ENCODE measurements around the gene ERF.

ERF gene

DNA sequence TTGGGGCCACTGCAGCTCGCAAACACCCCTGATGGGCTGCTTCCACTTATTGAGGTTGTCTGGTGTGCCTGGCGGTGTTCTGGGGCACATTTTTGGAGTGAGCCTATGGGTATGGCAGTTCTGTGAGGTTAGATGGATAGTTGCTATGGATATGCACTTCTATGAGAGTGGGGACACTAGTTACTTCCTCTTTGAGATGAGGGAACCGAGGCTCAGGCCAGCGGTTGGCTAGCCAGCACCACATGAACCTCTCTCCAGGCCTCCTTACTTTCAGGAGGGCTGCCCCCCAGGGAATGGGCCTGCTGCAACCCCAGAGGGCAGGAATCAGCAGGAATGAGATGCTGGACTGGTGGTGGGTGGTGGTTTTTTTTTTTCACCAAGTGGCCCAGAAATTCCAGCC is 33.5 kb upstream of the ERF start:
- TF ChIP-seq POLR2AphosphoS5 (IDR thresholded peaks at IDR 0.05; ENCODE audit: low read depth, low read length): no peak
- no peak for TF ChIP-seq PAX5 (IDR thresholded peaks at IDR 0.05; ENCODE audit: insufficient read depth, low read length, severe bottlenecking)
- TF ChIP-seq SPI1 (IDR thresholded peaks at IDR 0.05; ENCODE audit: low read depth, low read length): no peak
- TF ChIP-seq POLR2A (IDR thresholded peaks at IDR 0.05; ENCODE audit: low read depth, low read length): no peak
- no peak for TF ChIP-seq TAF1 (IDR thresholded peaks at IDR 0.05; ENCODE audit: low read depth, low read length)
- TF ChIP-seq POU2F2 (IDR thresholded peaks at IDR 0.05; ENCODE audit: low read depth, low read length): no peak
- DNase-seq (ENCODE audit: insufficient read length, low spot score) (no peak), FAIRE-seq (no peak)

- DNase-seq (ENCODE audit: insufficient read length, low spot score) (no peak), FAIRE-seq (no peak)
- no peak for TF ChIP-seq POLR2AphosphoS5 (IDR thresholded peaks at IDR 0.05; ENCODE audit: low read depth, low read length)
- no peak for TF ChIP-seq SPI1 (IDR thresholded peaks at IDR 0.05; ENCODE audit: low read depth, low read length)
- TF ChIP-seq POLR2A (IDR thresholded peaks at IDR 0.05; ENCODE audit: low read depth, low read length): no peak
- TF ChIP-seq PAX5 (IDR thresholded peaks at IDR 0.05; ENCODE audit: insufficient read depth, low read length, severe bottlenecking): no peak
- TF ChIP-seq POU2F2 (IDR thresholded peaks at IDR 0.05; ENCODE audit: low read depth, low read length): no peak
- TF ChIP-seq TAF1 (IDR thresholded peaks at IDR 0.05; ENCODE audit: low read depth, low read length): no peak
Observed at GRCh38 chr19:42287827-42288107, 32.8 kb upstream of the ERF start.

DNA sequence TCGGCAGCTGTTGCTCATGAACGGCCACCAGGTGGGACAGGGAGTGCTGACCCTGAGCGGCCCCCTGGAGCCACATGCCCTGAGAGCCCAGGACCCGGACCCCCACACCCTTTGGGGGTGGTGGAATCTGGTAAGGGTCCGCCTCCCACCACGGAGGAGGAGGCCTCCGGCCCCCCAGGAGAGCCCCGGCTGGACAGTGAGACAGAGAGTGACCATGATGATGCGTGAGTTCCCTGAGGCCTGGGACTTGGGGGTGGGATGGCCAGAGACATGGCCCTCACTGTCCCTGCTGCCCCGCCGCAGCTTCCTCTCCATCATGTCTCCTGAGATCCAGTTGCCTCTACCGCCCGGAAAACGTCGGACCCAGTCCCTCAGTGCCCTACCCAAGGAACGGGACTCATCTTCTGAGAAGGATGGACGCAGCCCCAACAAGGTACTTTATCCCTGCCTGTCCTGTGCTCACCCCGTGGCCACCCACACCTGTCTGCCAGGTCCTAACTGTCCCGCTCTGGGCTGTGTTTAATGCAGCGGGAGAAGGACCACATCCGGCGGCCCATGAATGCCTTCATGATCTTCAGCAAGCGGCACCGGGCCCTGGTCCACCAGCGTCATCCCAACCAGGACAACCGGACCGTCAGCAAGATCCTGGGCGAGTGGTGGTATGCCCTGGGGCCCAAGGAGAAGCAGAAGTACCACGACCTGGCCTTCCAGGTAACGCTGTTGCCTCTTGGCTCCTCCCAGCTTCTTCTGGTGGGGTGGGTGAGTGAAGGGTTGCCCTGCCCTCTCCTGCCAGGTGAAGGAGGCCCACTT is 32.3 kb upstream of the ERF start:
- FAIRE-seq (no peak), DNase-seq (ENCODE audit: insufficient read length, low spot score) (no peak)
- no peak for TF ChIP-seq POLR2AphosphoS5 (IDR thresholded peaks at IDR 0.05; ENCODE audit: low read depth, low read length)

DNA sequence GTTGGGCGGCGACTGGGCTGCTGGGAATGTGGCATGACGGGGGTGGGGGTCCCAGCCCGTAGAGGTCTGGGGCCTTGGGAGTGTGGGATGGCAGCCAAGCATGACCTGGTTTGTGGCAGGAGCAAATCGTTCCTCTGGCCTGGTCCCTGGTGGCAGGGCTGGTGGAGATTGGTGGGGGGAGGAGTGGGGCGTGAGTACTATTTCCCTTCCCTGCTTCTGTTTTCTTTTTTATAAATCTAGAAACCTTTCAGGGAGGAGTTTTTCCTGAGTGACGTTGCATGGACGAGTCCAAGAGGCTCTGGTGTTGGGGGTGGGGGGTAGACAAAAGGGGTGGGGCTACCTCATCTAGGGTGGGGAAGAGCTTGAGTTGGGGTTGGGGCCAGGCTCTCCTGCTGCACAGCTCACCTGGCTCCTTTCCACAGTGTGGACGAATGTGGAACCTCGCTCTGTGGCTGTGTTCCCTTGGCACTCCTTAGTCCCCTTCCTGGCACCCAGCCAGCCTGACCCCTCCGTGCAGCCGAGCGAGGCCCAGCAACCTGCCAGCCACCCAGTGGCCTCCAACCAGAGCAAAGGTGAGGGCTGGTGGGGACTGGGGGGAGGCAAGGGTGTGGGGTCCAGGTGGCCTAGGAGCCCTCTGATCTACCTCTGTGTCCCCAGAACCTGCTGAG is 31.6 kb upstream of the ERF start:
- FAIRE-seq: peak; percentile 55

DNA sequence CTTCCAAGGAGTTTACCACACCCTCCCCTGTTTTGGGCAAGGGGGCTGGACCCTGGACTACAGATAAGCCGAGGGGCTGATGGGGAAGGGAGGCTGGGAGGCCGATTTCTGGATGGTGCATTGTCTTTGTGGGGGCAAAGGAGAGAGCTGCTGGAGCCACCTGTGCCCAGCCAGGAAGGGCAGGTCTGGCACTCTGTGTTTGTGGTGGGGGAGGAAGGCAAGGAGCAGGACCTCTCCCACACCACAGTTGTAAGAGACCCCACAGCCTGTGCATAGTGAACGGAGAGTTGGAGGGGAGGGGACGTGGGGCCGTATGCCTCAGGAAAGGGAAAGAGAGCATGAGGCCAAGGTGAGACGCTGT is 31.0 kb upstream of the ERF start:
- no peak for TF ChIP-seq POU2F2 (IDR thresholded peaks at IDR 0.05; ENCODE audit: low read depth, low read length)

More for the DNA sequence above, 31.6 kb upstream of the ERF start:
- DNase-seq (ENCODE audit: insufficient read length, low spot score): peak; percentile 68
- TF ChIP-seq POLR2A (IDR thresholded peaks at IDR 0.05; ENCODE audit: low read depth, low read length) (no peak), SPI1 (IDR thresholded peaks at IDR 0.05; ENCODE audit: low read depth, low read length) (no peak), PAX5 (IDR thresholded peaks at IDR 0.05; ENCODE audit: insufficient read depth, low read length, severe bottlenecking) (peak; percentile 25), POU2F2 (IDR thresholded peaks at IDR 0.05; ENCODE audit: low read depth, low read length) (no peak), POLR2AphosphoS5 (IDR thresholded peaks at IDR 0.05; ENCODE audit: low read depth, low read length) (no peak), TAF1 (IDR thresholded peaks at IDR 0.05; ENCODE audit: low read depth, low read length) (no peak)

DNA sequence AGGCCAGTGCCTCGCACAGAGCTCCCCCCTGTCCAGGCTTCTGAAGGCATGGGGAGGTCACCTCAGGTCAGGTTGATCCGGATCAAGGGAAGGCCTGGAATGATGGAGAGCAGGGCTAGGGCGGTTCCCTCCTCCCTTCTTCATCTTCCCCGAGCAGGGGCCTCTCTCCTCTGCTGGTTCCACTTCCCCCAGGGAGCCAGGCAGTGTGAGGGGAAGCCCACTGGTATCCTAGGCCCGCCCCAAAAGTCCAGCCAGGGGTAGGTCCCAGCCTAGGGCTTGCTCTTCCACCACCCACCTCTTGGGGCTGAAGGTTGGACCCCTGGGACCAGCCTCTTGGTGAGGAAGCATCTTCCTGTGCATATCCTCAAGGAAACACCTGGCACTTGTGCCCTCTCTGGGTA is 30.6 kb upstream of the ERF start:
- TF ChIP-seq SPI1 (IDR thresholded peaks at IDR 0.05; ENCODE audit: low read depth, low read length) (peak; percentile 72), POLR2A (IDR thresholded peaks at IDR 0.05; ENCODE audit: low read depth, low read length) (0 out of 2 replicates have a peak, but pooled peaks have one; percentile 21), POLR2AphosphoS5 (IDR thresholded peaks at IDR 0.05; ENCODE audit: low read depth, low read length) (no peak)
- no peak for DNase-seq (ENCODE audit: insufficient read length, low spot score)
- FAIRE-seq: peak; percentile 40

More for the DNA sequence above, 31.0 kb upstream of the ERF start:
- peak; percentile 9 for FAIRE-seq
- no peak for DNase-seq (ENCODE audit: insufficient read length, low spot score)

GRCh38 chr19:42284591-42285341 is 29.8 kb upstream of the ERF start:
- no peak for TF ChIP-seq POLR2AphosphoS5 (IDR thresholded peaks at IDR 0.05; ENCODE audit: low read depth, low read length)
- TF ChIP-seq POLR2A (IDR thresholded peaks at IDR 0.05; ENCODE audit: low read depth, low read length): no peak
- DNase-seq (ENCODE audit: insufficient read length, low spot score) (no peak), FAIRE-seq (peak; percentile 92)

- FAIRE-seq (no peak), DNase-seq (ENCODE audit: insufficient read length, low spot score) (peak; percentile 82)
- no peak for TF ChIP-seq POU2F2 (IDR thresholded peaks at IDR 0.05; ENCODE audit: low read depth, low read length)
- TF ChIP-seq POLR2A (IDR thresholded peaks at IDR 0.05; ENCODE audit: low read depth, low read length): 0 out of 2 replicates have a peak, but pooled peaks have one; percentile 8
Observed at GRCh38 chr19:42284066-42284501, 29.2 kb upstream of the ERF start.

GRCh38 chr19:42283188-42284065 is 28.5 kb upstream of the ERF start:
- peak; percentile 98 for FAIRE-seq
- DNase-seq (ENCODE audit: insufficient read length, low spot score): peak; percentile 91
- TF ChIP-seq POU2F2 (IDR thresholded peaks at IDR 0.05; ENCODE audit: low read depth, low read length): no peak
- TF ChIP-seq POLR2A (IDR thresholded peaks at IDR 0.05; ENCODE audit: low read depth, low read length): 0 out of 2 replicates have a peak, but pooled peaks have one; percentile 8

- FAIRE-seq (no peak), DNase-seq (ENCODE audit: insufficient read length, low spot score) (no peak)
- no peak for TF ChIP-seq POLR2A (IDR thresholded peaks at IDR 0.05; ENCODE audit: low read depth, low read length)
- TF ChIP-seq POU2F2 (IDR thresholded peaks at IDR 0.05; ENCODE audit: low read depth, low read length): no peak
- no peak for TF ChIP-seq POLR2AphosphoS5 (IDR thresholded peaks at IDR 0.05; ENCODE audit: low read depth, low read length)
- TF ChIP-seq PAX5 (IDR thresholded peaks at IDR 0.05; ENCODE audit: insufficient read depth, low read length, severe bottlenecking): no peak
- no peak for TF ChIP-seq TAF1 (IDR thresholded peaks at IDR 0.05; ENCODE audit: low read depth, low read length)
- TF ChIP-seq SPI1 (IDR thresholded peaks at IDR 0.05; ENCODE audit: low read depth, low read length): no peak
Observed at GRCh38 chr19:42282819-42283187, 27.9 kb upstream of the ERF start.
